Immature natural killer cell (primary cell): ENCODE results near the gene SLC47A2. TPM values are rescaled to one million over a fixed set of nuclear protein-coding genes. Genes with fewer than 3 reads are reported as not detected.

Source experiments
- DNase-seq, 3 donors: peaks; one replicate each; pipeline ENCODE4 v3.0.0; 2022; ENCODE audit warnings: mixed read lengths in 1 of 3
- H3K27ac Mint-ChIP-seq, 6 donors: one replicate each; pipeline ENCODE4 v1.8.0; 2020; ENCODE audit warnings: mixed read lengths in 6 of 6, mild to moderate bottlenecking in 5 of 6, inconsistent platforms in 4 of 6, moderate library complexity in 3 of 6
- H3K27me3 Mint-ChIP-seq, 3 donors: one replicate each; pipeline ENCODE4 v1.8.0; 2020 to 2021; ENCODE audit warnings: low read depth in 3 of 3, mild to moderate bottlenecking in 3 of 3, mixed read lengths in 3 of 3, moderate library complexity in 3 of 3, inconsistent platforms in 1 of 3
- H3K36me3 Mint-ChIP-seq, 3 donors: one replicate each; pipeline ENCODE4 v1.8.0; 2020; ENCODE audit warnings: mixed read lengths in 3 of 3, inconsistent platforms in 2 of 3, mild to moderate bottlenecking in 2 of 3
- H3K4me1 Mint-ChIP-seq, 2 donors: one replicate each; pipeline ENCODE4 v1.8.0; 2020; ENCODE audit warnings: inconsistent platforms in 2 of 2, mild to moderate bottlenecking in 2 of 2, mixed read lengths in 2 of 2, moderate library complexity in 1 of 2
- H3K4me3 Mint-ChIP-seq, 5 donors: one replicate each; pipeline ENCODE4 v1.8.0; 2020; ENCODE audit warnings: mild to moderate bottlenecking in 5 of 5, mixed read lengths in 5 of 5, inconsistent platforms in 3 of 5, moderate library complexity in 3 of 5
- H3K9me3 Mint-ChIP-seq, 6 donors: one replicate each; pipeline ENCODE4 v1.8.0; 2020; ENCODE audit warnings: mild to moderate bottlenecking in 6 of 6, mixed read lengths in 6 of 6, inconsistent platforms in 4 of 6, moderate library complexity in 3 of 6
- polyA plus RNA-seq, 3 donors: library from polyadenylated mRNA; unstranded; fragments of 300-500 nt; fragmentation: Illumina TruSeq; gene quantifications; one replicate each; pipeline ENCODE4 v1.2.3, GENCODE V29; 2021

The SLC47A2 gene
- polyA plus RNA-seq, 3 donors from 2014 or later = not detected

- Mint-ChIP-seq H3K27me3 (peaks cover 0 to 5% (median 4%) of the 10 kb centered on the region in 3 donors), H3K9me3 (no peaks in the 10 kb centered on the region), H3K4me3 (no peak overlapping the region), H3K27ac (no peak overlapping the region), H3K36me3 (no peaks in the 10 kb centered on the region), H3K4me1 (peaks cover 8 to 9% of the 10 kb centered on the region in 2 donors)
- DNase-seq = no peak
These were observed 13.5 kb upstream of the SLC47A2 start for GRCh38 chr17:19729900-19730299.

GRCh38 chr17:19728084-19728495 is 11.7 kb upstream of the SLC47A2 start:
- no peak for DNase-seq
- Mint-ChIP-seq H3K4me1 (peaks cover 18 to 21% of the 10 kb centered on the region in 2 donors), H3K4me3 (no peak overlapping the region), H3K9me3 (no peaks in the 10 kb centered on the region), H3K27me3 (peaks cover 2 to 8% (median 8%) of the 10 kb centered on the region in 3 donors), H3K27ac (no peak overlapping the region), H3K36me3 (no peaks in the 10 kb centered on the region)

DNA sequence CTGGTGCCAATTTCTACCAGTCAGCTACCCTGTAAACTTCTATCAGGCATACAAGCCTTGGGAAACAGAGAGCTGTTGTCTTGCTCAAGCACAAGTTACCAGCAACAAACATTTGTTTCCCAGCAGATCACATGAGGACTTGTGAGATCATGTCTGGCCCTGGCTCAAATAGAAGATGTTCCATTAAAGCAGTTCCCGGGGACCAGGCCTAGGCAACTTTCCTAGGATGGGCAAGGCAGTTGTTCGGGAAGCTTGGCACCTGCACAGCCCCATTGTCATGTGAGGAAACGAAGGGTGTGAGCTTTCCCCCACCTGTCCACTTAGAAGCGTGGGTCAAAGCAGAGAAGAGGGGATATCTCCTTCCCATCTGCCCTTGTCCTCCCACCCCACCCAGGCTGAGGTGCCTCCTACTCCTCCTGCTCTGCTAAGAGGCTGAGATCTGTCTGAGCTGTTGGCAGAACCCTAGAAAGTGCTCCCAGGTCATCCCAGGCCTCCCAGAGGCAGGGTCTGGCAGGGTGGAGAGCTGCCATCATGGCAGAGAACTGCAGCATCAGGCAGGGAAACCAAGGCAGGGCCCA is 11.2 kb upstream of the SLC47A2 start:
- Mint-ChIP-seq H3K27me3 (peaks cover 2 to 8% (median 8%) of the 10 kb centered on the region in 3 donors), H3K4me1 (peaks cover 18 to 21% of the 10 kb centered on the region in 2 donors), H3K9me3 (no peaks in the 10 kb centered on the region), H3K36me3 (no peaks in the 10 kb centered on the region), H3K4me3 (no peak overlapping the region), H3K27ac (peak overlapping the region in 2 of 6 donors; percentile 30 to 58)
- no peak for DNase-seq

- H3K27me3 Mint-ChIP-seq = peaks cover 2 to 8% (median 8%) of the 10 kb centered on the region in 3 donors
- no peak for DNase-seq
- no peaks in the 10 kb centered on the region for H3K36me3 Mint-ChIP-seq
- no peak overlapping the region for H3K4me3 Mint-ChIP-seq
- H3K4me1 Mint-ChIP-seq = peaks cover 19 to 21% of the 10 kb centered on the region in 2 donors
- H3K9me3 Mint-ChIP-seq = no peaks in the 10 kb centered on the region
- H3K27ac Mint-ChIP-seq = peak overlapping the region in 4 of 6 donors; percentile 17 to 58 (median 32)
These were observed 10.4 kb upstream of the SLC47A2 start for GRCh38 chr17:19726631-19727376.

GRCh38 chr17:19725486-19725885 is 9.1 kb upstream of the SLC47A2 start:
- no peak for DNase-seq
- Mint-ChIP-seq H3K36me3 (no peaks in the 10 kb centered on the region), H3K4me3 (peak overlapping the region; percentile 71 to 85 (median 74)), H3K4me1 (peaks cover 19 to 21% of the 10 kb centered on the region in 2 donors), H3K27me3 (peaks cover 2 to 8% (median 8%) of the 10 kb centered on the region in 3 donors), H3K27ac (peak overlapping the region; percentile 46 to 73 (median 56)), H3K9me3 (peaks cover 0 to under 1% (median 0%) of the 10 kb centered on the region in 6 donors)

DNA sequence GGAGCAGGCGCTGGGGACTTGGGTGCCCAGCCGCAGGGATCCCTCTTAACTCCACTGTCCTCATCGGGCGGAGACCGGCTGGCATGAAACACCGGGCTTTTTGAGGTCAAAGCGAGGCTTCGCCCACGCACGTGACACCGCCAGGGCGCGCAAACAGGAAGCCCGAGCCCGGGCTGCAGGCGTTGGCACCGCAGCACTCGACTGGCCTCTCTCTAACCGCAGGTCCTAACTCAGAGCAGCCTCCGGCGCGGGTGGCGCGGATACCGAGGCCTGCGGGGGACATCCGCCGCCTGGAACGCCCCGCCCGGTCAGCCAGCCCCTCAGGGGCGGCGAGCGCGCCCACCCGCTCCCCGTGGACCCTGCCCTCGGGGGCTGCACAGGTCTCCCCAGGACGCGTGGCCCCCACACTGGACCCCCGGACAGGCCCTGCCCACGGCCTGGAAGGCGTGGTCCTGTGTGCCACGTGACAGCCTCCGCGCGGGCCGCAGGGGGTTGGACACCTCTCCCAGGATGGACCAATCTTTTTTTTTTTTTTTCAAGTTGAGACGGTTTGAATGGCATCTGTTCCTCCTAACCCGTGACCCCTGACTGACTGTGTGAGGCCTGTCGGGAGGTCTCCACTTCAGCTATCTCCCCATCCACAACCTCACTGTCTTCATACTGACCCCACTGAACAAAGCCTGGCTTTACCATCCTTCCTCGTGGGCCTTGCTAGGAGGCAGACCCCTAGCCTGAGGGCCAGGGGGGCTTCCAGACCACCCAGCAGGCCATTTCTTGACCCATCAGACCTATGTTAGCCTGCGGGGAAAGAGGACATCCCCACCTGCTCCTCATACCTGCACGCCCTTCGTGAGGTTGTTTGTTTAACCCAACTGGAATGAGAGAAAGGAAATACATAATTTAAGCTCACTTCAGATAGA is 8.4 kb upstream of the SLC47A2 start:
- peak; percentile 75 to 76 (median 76) for DNase-seq
- H3K27ac Mint-ChIP-seq = peak overlapping the region; percentile 57 to 86 (median 74)
- H3K4me1 Mint-ChIP-seq = peaks cover 19 to 21% of the 10 kb centered on the region in 2 donors

DNA sequence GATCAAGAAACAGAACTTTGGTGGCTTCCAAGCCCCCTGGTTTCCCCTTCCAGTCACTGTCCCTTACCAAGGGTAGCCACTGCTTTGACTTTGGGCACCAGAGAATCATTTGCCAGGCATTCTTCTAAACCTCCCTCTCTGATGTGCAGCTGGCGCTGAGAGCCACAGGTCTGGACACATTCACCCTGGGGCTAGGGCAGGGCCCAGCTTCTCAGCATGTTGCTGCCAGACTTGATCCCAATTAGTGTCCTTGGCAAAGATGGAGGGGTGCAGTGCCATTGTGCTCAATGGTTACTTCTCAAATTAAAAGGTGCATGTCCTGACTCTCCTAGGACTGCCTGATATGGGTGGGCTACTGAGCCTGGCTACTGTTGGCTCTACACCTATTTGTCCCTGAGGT is 7.6 kb upstream of the SLC47A2 start:
- Mint-ChIP-seq H3K27me3 (peaks cover 4 to 10% (median 8%) of the 10 kb centered on the region in 3 donors), H3K36me3 (no peaks in the 10 kb centered on the region), H3K27ac (peak overlapping the region; percentile 49 to 86 (median 72)), H3K4me1 (peaks cover 19 to 21% of the 10 kb centered on the region in 2 donors), H3K4me3 (peak overlapping the region; percentile 71 to 80 (median 76)), H3K9me3 (peaks cover 0 to 1% (median 0%) of the 10 kb centered on the region in 6 donors)
- no peak for DNase-seq

More for the DNA sequence above, 8.4 kb upstream of the SLC47A2 start:
- peaks cover 4 to 9% (median 8%) of the 10 kb centered on the region in 3 donors for H3K27me3 Mint-ChIP-seq
- peaks cover 0 to 1% (median 0%) of the 10 kb centered on the region in 6 donors for H3K9me3 Mint-ChIP-seq
- peak overlapping the region; percentile 71 to 85 (median 80) for H3K4me3 Mint-ChIP-seq
- no peaks in the 10 kb centered on the region for H3K36me3 Mint-ChIP-seq

DNA sequence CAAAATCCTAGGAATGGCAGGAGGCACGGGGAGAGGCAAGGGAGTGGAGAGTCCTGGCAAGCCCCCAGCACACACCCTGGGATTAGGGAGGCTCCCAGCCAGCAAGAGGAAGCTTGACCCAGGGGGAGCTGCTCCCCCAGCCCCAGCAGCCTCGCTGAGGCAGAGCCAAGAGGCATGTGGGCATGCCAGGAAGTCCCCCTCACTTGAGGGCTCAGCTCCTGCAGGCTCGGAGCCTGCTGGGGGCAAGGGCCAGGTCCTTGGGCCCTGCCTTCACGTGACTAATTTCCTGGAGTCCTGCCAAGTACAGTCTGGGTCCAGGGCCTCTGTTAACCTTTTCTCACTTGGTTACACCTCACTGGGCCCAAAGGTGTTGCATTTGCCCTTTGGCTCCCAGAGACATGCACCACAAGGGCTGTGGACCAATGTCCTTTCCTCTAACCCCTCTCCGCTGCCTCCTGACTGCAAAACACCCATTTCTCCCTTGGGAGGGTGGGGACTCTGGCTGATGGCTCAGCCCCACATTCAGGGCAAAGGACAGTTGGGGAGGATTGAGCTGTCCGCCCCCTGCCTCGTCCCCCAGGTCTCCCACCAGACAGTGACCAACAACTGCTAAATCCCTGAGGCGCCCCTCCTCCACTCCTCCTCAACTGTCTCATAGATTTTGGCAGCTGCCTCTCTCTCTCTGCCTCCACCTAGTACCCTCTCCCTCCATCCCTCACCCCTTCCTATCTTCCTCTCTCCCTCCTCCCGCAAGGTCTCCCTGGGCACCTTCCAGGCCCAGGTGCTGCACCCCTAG is 4.4 kb upstream of the SLC47A2 start:
- Mint-ChIP-seq H3K4me1 (peaks cover 17 to 21% of the 10 kb centered on the region in 2 donors), H3K36me3 (no peaks in the 10 kb centered on the region), H3K27ac (peak overlapping the region in 1 of 6 donors; percentile 36), H3K4me3 (no peak overlapping the region), H3K27me3 (peaks cover 4 to 10% (median 8%) of the 10 kb centered on the region in 3 donors), H3K9me3 (peaks cover 0 to 1% (median 0%) of the 10 kb centered on the region in 6 donors)
- DNase-seq = no peak

DNA sequence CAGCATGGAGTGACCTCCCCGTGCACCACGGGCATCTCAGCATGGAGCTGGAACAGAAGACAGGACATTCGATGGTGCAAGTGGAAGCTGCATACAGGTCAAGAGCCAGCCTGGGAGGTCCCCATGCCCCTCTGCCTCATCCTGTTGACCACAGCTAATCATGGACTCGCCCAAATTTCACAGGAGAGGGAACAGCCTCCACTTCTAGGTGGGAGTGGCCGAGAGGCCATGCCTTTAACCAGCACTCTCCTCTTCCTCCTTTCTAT is 3.8 kb upstream of the SLC47A2 start:
- peaks cover 13 to 15% of the 10 kb centered on the region in 2 donors for H3K4me1 Mint-ChIP-seq
- peaks cover 4 to 8% (median 6%) of the 10 kb centered on the region in 3 donors for H3K27me3 Mint-ChIP-seq
- DNase-seq = no peak
- no peak overlapping the region for H3K4me3 Mint-ChIP-seq
- H3K9me3 Mint-ChIP-seq = peaks cover 0 to 1% (median 0%) of the 10 kb centered on the region in 6 donors
- peak overlapping the region in 1 of 6 donors; percentile 49 for H3K27ac Mint-ChIP-seq
- H3K36me3 Mint-ChIP-seq = no peaks in the 10 kb centered on the region

- Mint-ChIP-seq H3K27ac (peak overlapping the region in 2 of 6 donors; percentile 44 to 62), H3K4me3 (peak overlapping the region in 1 of 5 donors; percentile 5), H3K9me3 (peaks cover 0 to 1% (median 0%) of the 10 kb centered on the region in 6 donors), H3K36me3 (no peaks in the 10 kb centered on the region), H3K4me1 (peaks cover 9 to 10% of the 10 kb centered on the region in 2 donors), H3K27me3 (peaks cover 3 to 4% (median 4%) of the 10 kb centered on the region in 3 donors)
- no peak for DNase-seq
These were observed 3.2 kb upstream of the SLC47A2 start for GRCh38 chr17:19719355-19720209.

GRCh38 chr17:19718613-19719354 is 2.4 kb upstream of the SLC47A2 start:
- no peak for DNase-seq
- Mint-ChIP-seq H3K4me1 (peaks cover 3% of the 10 kb centered on the region in 2 donors), H3K27me3 (peaks cover 0 to 2% (median 2%) of the 10 kb centered on the region in 3 donors), H3K27ac (peak overlapping the region in 2 of 6 donors; percentile 44 to 62), H3K9me3 (peaks cover 0 to 1% (median 0%) of the 10 kb centered on the region in 6 donors), H3K4me3 (peak overlapping the region in 1 of 5 donors; percentile 5), H3K36me3 (no peaks in the 10 kb centered on the region)
